Body of pancreas (tissue), 4 donors: ENCODE results near the gene AMMECR1L.

Source experiments
- CTCF ChIP-seq, 7 experiments: fragments of 450-650 bp in 4 of 7; fragments of 200-600 bp in 3 of 7; sonication (generic) in 3 of 7; IDR thresholded peaks; one replicate each; pipeline ENCODE4 v1.5.1; 2016 to 2019; ENCODE audit warnings: antibody characterized with exemption in 7 of 7
- POLR2A ChIP-seq, 3 donors: fragments of 450-650 bp; IDR thresholded peaks; one replicate each; pipeline ENCODE4 v1.6.1; 2016; ENCODE audit warnings: antibody characterized with exemption in 3 of 3, mild to moderate bottlenecking in 2 of 3

GRCh38 chr2:127887776-127888130 lies 2.0 kb upstream of the AMMECR1L start:
- TF ChIP-seq CTCF (IDR thresholded peaks at IDR 0.05) (no peak), POLR2A (IDR thresholded peaks at IDR 0.05) (no peak)
